ENCODE measurements around the gene SFRP5.

Gene SFRP5

DNA sequence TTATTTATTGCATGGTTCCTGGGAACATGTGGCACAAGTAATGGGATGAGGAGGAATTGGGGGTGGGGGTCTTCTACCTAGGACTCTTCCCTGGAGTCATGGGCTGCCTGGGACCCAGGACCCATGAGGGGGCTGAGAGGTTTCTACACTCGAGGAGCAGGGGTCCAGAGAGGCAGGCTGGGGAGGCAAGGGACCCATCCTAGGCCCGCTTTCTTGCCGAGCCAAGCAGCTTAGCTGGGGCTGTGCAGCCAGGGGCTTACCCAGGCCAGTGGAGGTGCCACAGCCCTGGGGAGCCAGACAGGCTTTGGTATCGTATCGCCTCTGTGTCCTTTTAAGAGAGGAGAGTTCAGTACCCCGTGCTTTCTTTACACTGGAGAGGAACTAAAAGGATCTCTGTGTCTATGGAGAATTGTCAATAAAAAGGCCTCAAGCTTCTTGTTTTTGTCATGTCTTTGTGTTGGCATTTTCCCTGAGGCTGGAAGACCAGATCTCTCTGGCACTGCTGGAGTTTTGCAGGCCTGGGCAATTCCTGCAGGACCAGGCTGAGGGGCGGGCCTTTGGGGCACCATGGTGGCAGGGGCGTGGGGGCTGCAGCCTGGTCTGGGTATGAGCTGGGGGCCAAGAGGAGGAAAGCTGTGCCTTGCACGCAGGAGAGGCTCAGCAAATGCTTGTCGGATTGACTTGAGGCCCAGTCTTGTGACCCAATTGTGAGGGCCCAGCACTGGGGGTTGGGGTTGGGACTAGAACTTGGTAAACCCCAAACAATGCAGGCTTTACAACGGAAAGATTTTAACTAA is 11.1 kb downstream of the SFRP5 start:
- H3K9me3 ChIP-seq (ENCODE audit: control insufficient read depth, insufficient read depth, low read length), result no peaks in the 10 kb centered on the region
- H3K4me1 ChIP-seq (ENCODE audit: control insufficient read depth, insufficient read depth, low read length), result no peaks in the 10 kb centered on the region
- no peaks in the 10 kb centered on the region for H3K27me3 ChIP-seq (ENCODE audit: control insufficient read depth, insufficient read depth, low read length)
- H3K4me3 ChIP-seq (ENCODE audit: low read depth, low read length), result no peak overlapping the region
- no peak overlapping the region for H3K9ac ChIP-seq (ENCODE audit: low read depth, low read length)
- peaks cover 30% of the 10 kb centered on the region for H3K36me3 ChIP-seq (ENCODE audit: control insufficient read depth, insufficient read depth, low read length)

GRCh38 chr10:97759946-97760345 is 11.9 kb downstream of the SFRP5 start:
- no peaks in the 10 kb centered on the region for H3K9me3 ChIP-seq (ENCODE audit: control insufficient read depth, insufficient read depth, low read length)
- H3K27me3 ChIP-seq (ENCODE audit: control insufficient read depth, insufficient read depth, low read length), result no peaks in the 10 kb centered on the region
- no peak overlapping the region for H3K4me3 ChIP-seq (ENCODE audit: low read depth, low read length)
- no peaks in the 10 kb centered on the region for H3K4me1 ChIP-seq (ENCODE audit: control insufficient read depth, insufficient read depth, low read length)
- no peak overlapping the region for H3K9ac ChIP-seq (ENCODE audit: low read depth, low read length)
- peaks cover 36% of the 10 kb centered on the region for H3K36me3 ChIP-seq (ENCODE audit: control insufficient read depth, insufficient read depth, low read length)

GRCh38 chr10:97759158-97759887 is 12.5 kb downstream of the SFRP5 start:
- Histone ChIP-seq H3K4me1 (ENCODE audit: control insufficient read depth, insufficient read depth, low read length) (no peaks in the 10 kb centered on the region), H3K9ac (ENCODE audit: low read depth, low read length) (no peak overlapping the region), H3K36me3 (ENCODE audit: control insufficient read depth, insufficient read depth, low read length) (peaks cover 40% of the 10 kb centered on the region), H3K9me3 (ENCODE audit: control insufficient read depth, insufficient read depth, low read length) (no peaks in the 10 kb centered on the region), H3K27me3 (ENCODE audit: control insufficient read depth, insufficient read depth, low read length) (no peaks in the 10 kb centered on the region), H3K4me3 (ENCODE audit: low read depth, low read length) (no peak overlapping the region)

DNA sequence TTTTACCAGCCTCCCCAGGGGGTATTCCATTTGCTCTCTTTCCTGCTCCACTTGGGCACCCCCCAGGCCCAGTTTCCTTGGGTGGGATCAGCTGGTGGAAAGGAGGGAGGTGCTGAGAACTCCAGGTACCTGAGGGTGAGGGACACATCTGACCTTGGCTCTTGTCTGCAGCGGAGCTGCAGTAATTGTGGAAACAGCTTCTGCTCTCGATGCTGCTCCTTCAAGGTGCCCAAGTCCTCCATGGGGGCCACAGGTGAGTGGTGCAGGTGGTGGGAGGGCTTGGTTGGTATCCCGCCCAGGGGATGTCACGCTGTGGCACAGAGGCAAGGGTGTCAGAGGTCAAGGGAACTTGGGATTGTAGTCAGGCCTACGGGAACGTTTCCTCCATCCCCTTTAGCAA is 14.3 kb downstream of the SFRP5 start:
- H3K9ac ChIP-seq (ENCODE audit: low read depth, low read length), result no peak overlapping the region
- no peaks in the 10 kb centered on the region for H3K9me3 ChIP-seq (ENCODE audit: control insufficient read depth, insufficient read depth, low read length)
- no peaks in the 10 kb centered on the region for H3K4me1 ChIP-seq (ENCODE audit: control insufficient read depth, insufficient read depth, low read length)
- H3K27me3 ChIP-seq (ENCODE audit: control insufficient read depth, insufficient read depth, low read length), result no peaks in the 10 kb centered on the region
- no peak overlapping the region for H3K4me3 ChIP-seq (ENCODE audit: low read depth, low read length)
- peaks cover 49% of the 10 kb centered on the region for H3K36me3 ChIP-seq (ENCODE audit: control insufficient read depth, insufficient read depth, low read length)

GRCh38 chr10:97755718-97756117 is 16.1 kb downstream of the SFRP5 start:
- no peak overlapping the region for H3K4me3 ChIP-seq (ENCODE audit: low read depth, low read length)
- H3K27me3 ChIP-seq (ENCODE audit: control insufficient read depth, insufficient read depth, low read length), result no peaks in the 10 kb centered on the region
- no peaks in the 10 kb centered on the region for H3K9me3 ChIP-seq (ENCODE audit: control insufficient read depth, insufficient read depth, low read length)
- no peaks in the 10 kb centered on the region for H3K4me1 ChIP-seq (ENCODE audit: control insufficient read depth, insufficient read depth, low read length)
- H3K36me3 ChIP-seq (ENCODE audit: control insufficient read depth, insufficient read depth, low read length), result peaks cover 57% of the 10 kb centered on the region
- no peak overlapping the region for H3K9ac ChIP-seq (ENCODE audit: low read depth, low read length)

DNA sequence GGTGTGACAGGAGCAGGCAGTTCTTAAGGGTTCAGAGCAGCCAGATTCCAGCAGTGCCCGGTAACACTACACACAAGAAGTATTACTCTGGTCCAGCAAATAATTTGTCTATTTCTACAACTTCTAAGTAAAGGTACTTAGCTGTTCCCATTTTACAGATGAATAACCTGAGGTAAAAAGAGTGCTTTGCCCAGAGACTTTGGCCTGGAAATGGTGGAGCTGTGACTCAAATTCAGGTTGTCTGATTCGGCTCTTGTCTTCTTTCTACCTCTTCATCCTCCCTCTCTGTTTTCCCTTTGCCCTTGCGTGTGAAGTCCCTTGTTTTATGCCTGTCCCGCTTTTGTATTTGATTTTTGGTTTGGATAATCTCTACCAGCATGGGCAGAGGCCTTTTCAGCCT is 17.1 kb downstream of the SFRP5 start:
- no peak overlapping the region for H3K9ac ChIP-seq (ENCODE audit: low read depth, low read length)
- H3K27me3 ChIP-seq (ENCODE audit: control insufficient read depth, insufficient read depth, low read length), result no peaks in the 10 kb centered on the region
- H3K9me3 ChIP-seq (ENCODE audit: control insufficient read depth, insufficient read depth, low read length), result no peaks in the 10 kb centered on the region
- H3K4me3 ChIP-seq (ENCODE audit: low read depth, low read length), result no peak overlapping the region
- no peaks in the 10 kb centered on the region for H3K4me1 ChIP-seq (ENCODE audit: control insufficient read depth, insufficient read depth, low read length)
- H3K36me3 ChIP-seq (ENCODE audit: control insufficient read depth, insufficient read depth, low read length), result peaks cover 55% of the 10 kb centered on the region

GRCh38 chr10:97752956-97753355 is 18.8 kb downstream of the SFRP5 start:
- Histone ChIP-seq H3K4me1 (ENCODE audit: control insufficient read depth, insufficient read depth, low read length) (no peaks in the 10 kb centered on the region), H3K9me3 (ENCODE audit: control insufficient read depth, insufficient read depth, low read length) (no peaks in the 10 kb centered on the region), H3K27me3 (ENCODE audit: control insufficient read depth, insufficient read depth, low read length) (no peaks in the 10 kb centered on the region), H3K36me3 (ENCODE audit: control insufficient read depth, insufficient read depth, low read length) (peaks cover 61% of the 10 kb centered on the region), H3K9ac (ENCODE audit: low read depth, low read length) (no peak overlapping the region), H3K4me3 (ENCODE audit: low read depth, low read length) (no peak overlapping the region)

DNA sequence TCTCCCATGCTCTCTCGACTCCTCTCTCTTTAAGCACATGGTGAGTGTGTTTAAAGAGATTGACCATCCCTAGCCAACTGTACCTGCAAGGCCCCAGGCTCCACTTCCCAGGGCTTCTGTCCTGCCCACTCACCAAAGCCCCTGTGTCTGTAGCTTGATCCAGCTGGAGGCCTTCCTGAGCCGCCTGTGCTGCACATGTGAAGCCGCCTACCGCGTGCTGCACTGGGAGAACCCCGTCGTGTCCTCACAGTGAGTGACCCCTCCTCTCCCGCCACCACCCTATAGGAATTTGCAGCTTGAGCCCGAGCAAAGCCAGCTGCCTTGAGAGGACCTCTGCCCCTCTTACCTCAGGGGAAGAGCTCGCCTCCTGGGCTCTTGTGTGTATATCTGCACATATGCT is 23.7 kb downstream of the SFRP5 start:
- H3K36me3 ChIP-seq (ENCODE audit: control insufficient read depth, insufficient read depth, low read length), result peaks cover 41% of the 10 kb centered on the region
- no peak overlapping the region for H3K9ac ChIP-seq (ENCODE audit: low read depth, low read length)
- H3K9me3 ChIP-seq (ENCODE audit: control insufficient read depth, insufficient read depth, low read length), result no peaks in the 10 kb centered on the region
- no peak overlapping the region for H3K4me3 ChIP-seq (ENCODE audit: low read depth, low read length)
- no peaks in the 10 kb centered on the region for H3K4me1 ChIP-seq (ENCODE audit: control insufficient read depth, insufficient read depth, low read length)
- H3K27me3 ChIP-seq (ENCODE audit: control insufficient read depth, insufficient read depth, low read length), result no peaks in the 10 kb centered on the region

DNA sequence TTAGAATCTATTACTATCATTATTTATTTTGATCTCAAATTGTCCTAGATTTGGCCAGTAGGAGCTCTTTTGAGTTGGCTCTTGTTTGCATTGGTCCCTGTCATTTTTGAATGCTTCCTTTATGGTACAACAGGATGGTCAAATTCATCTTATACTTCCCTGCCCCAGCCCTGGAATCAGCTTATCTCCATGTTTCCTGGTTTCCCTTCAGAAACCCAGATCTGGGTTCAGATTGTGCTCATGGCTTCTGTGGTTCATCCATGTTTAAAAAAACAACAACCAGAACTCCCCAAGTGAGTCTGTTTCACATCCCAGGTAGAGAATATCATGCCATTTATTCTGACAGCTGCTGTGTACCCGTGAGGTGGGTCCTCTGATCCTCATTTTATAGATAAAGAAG is 24.2 kb downstream of the SFRP5 start:
- Histone ChIP-seq H3K4me3 (ENCODE audit: low read depth, low read length) (no peak overlapping the region), H3K27me3 (ENCODE audit: control insufficient read depth, insufficient read depth, low read length) (no peaks in the 10 kb centered on the region), H3K9ac (ENCODE audit: low read depth, low read length) (no peak overlapping the region), H3K4me1 (ENCODE audit: control insufficient read depth, insufficient read depth, low read length) (no peaks in the 10 kb centered on the region), H3K9me3 (ENCODE audit: control insufficient read depth, insufficient read depth, low read length) (no peaks in the 10 kb centered on the region), H3K36me3 (ENCODE audit: control insufficient read depth, insufficient read depth, low read length) (peaks cover 40% of the 10 kb centered on the region)

GRCh38 chr10:97744405-97745035 is 27.3 kb downstream of the SFRP5 start:
- Histone ChIP-seq H3K9me3 (ENCODE audit: control insufficient read depth, insufficient read depth, low read length) (no peaks in the 10 kb centered on the region), H3K9ac (ENCODE audit: low read depth, low read length) (no peak overlapping the region), H3K27me3 (ENCODE audit: control insufficient read depth, insufficient read depth, low read length) (no peaks in the 10 kb centered on the region), H3K36me3 (ENCODE audit: control insufficient read depth, insufficient read depth, low read length) (peaks cover 25% of the 10 kb centered on the region), H3K4me3 (ENCODE audit: low read depth, low read length) (no peak overlapping the region), H3K4me1 (ENCODE audit: control insufficient read depth, insufficient read depth, low read length) (no peaks in the 10 kb centered on the region)

GRCh38 chr10:97743169-97743943 is 28.4 kb downstream of the SFRP5 start:
- peaks cover 19% of the 10 kb centered on the region for H3K36me3 ChIP-seq (ENCODE audit: control insufficient read depth, insufficient read depth, low read length)
- H3K9me3 ChIP-seq (ENCODE audit: control insufficient read depth, insufficient read depth, low read length), result no peaks in the 10 kb centered on the region
- H3K9ac ChIP-seq (ENCODE audit: low read depth, low read length), result no peak overlapping the region

More at GRCh38 chr10:97743169-97743943, 28.4 kb downstream of the SFRP5 start:
- Histone ChIP-seq H3K4me3 (ENCODE audit: low read depth, low read length) (no peak overlapping the region), H3K4me1 (ENCODE audit: control insufficient read depth, insufficient read depth, low read length) (no peaks in the 10 kb centered on the region), H3K27me3 (ENCODE audit: control insufficient read depth, insufficient read depth, low read length) (no peaks in the 10 kb centered on the region)
